Cardiac fibroblast (primary cell): ENCODE measurements around the gene RNF32.

ENCODE experiments used
- DNase-seq, 2 donors: peaks; one replicate each; pipeline versions ENCODE4 v3.0.0 to v3.0.0-alpha.2; 2010; ENCODE audit warnings: low read depth in 2 of 2
- H3K4me3 ChIP-seq, 2 donors: replicated peaks in 1 of 2; 1 replicate in 1 of 2; 2 replicates in 1 of 2; pipeline ENCODE4 v1.5.1; 2011; ENCODE audit warnings: low read depth in 2 of 2, low read length in 2 of 2, mild to moderate bottlenecking in 2 of 2, moderate library complexity in 1 of 2
- TF ChIP-seq, protein P1 (sequence below): IDR thresholded peaks from one replicate; pipeline ENCODE4 v1.5.1; 2011; ENCODE audit warnings: low read depth, mild to moderate bottlenecking, low read length, inconsistent platforms

Gene RNF32

DNA sequence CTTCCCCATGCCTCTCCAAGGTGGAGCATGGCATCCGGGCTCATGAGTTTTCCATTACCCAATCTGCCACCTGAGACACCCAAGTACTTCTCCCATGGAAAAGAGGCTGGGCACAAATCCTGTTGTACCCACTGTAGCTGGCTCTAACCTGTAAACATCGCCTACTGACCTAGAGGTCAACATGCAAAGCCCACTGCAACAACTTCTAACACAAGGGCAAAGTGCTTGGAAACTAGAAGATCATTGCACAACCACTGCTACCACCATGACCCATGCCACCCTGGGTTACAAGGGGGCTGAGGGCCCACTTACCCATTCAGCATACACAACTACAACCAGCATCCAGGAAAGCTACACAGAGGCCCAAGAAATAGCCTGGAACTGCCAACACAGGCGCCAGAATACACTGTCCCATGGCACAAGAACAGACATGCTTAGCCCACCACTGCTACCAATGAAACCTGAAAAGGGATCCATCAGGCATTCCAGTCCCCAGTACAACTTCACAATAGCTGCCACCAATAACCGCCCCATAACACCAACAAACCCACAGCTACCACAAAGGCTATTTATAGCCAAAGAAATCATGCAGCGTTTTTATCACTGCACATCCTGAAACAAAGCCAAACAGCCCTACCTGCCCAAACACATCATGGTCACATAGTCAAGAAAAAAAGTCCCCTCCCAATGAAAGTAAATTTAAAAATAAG, 63.4 kb downstream of the RNF32 start:
- no peak overlapping the region for H3K4me3 ChIP-seq
- no peak for DNase-seq
- TF ChIP-seq, protein P1, sequence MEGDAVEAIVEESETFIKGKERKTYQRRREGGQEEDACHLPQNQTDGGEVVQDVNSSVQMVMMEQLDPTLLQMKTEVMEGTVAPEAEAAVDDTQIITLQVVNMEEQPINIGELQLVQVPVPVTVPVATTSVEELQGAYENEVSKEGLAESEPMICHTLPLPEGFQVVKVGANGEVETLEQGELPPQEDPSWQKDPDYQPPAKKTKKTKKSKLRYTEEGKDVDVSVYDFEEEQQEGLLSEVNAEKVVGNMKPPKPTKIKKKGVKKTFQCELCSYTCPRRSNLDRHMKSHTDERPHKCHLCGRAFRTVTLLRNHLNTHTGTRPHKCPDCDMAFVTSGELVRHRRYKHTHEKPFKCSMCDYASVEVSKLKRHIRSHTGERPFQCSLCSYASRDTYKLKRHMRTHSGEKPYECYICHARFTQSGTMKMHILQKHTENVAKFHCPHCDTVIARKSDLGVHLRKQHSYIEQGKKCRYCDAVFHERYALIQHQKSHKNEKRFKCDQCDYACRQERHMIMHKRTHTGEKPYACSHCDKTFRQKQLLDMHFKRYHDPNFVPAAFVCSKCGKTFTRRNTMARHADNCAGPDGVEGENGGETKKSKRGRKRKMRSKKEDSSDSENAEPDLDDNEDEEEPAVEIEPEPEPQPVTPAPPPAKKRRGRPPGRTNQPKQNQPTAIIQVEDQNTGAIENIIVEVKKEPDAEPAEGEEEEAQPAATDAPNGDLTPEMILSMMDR, result no peak

DNA sequence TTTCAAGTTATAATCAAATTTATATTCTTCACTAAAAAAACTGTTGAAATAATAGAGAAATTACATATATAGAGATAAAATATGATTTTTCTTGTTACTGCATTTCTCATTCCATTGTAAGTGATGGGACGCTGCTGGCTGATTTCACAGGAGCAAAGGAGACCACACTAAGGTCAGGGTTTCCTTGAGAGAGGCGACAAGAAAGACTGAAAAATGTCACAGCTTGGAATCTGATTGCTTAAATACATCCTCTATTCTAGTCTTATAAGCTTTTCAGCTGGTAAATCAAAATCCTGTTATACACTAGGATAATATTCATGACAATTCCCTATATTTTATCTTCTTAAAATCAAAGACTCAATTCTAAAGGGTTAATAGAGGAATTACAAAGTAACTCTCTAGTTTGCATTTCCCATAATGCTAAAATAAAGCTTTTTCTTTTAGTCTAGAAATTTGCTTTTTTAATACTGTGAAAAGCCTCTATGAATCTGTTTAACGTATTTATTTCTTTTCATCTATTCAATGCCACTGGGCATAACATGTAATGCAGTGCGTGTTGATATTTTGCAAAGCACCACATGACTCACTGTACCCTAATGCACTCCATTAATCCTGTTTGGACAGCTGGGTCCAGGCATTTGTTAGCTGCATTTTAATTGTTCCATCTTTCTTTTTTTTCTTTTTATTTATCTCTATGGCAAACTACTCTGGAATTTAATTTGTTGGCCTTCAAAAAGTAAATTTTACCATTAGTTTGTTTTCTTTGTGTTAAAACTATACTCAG, 81.7 kb downstream of the RNF32 start:
- TF ChIP-seq, protein P1, result no peak
- H3K4me3 ChIP-seq, result no peak overlapping the region
- DNase-seq, result peak in 1 of 2 donors; percentile 51

DNA sequence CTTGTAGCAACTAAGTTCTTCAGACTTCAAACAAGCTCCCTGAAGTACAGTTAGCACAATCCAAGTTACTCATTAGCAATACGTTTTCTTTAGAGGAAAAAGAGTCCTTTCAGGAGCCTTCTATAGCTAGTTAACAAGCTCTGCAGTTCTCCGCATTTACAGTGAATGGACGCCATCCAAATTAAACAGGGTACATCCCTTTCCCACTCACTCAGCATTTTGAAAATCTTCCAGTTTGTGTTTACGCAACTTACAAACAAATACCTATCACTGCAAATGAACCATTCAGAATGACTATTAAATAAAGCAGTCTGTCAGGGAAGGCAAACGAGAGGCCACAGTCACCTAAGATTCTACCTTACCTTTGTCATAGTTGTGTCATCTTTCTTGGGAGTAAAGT, 84.5 kb downstream of the RNF32 start:
- no peak overlapping the region for H3K4me3 ChIP-seq
- DNase-seq, result peak; percentile 79 to 83
- TF ChIP-seq, protein P1, result no peak

DNA sequence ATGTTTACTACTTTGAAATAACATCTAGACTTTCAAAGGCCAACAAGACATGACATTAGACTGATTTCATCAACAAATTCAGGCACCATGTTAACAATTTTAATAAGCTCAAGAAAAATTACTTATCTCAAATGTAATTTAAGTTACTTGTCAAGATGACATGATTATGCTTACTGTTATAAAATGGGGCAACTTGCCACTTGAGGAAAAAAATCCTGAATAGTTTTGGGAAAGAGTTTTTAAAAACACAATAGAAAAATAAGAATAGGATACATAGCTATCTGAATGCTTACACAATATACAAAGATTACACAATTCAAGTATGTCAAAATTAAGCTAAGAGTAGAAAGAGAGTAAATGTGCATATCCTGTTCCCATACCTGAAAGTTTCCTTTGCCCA, 85.4 kb downstream of the RNF32 start:
- TF ChIP-seq, protein P1, result no peak
- no peak overlapping the region for H3K4me3 ChIP-seq
- DNase-seq, result peak; percentile 31 to 53
